Gastroesophageal sphincter (tissue), 4 donors: Measurements from ENCODE around the gene PACSIN3. TPM values are rescaled to one million over a fixed set of nuclear protein-coding genes. Genes with fewer than 3 reads are reported as not detected.

Source experiments
- ATAC-seq: fragments of 150-250 bp; one replicate; pipeline ENCODE4 v1.9.1; 2016; ENCODE audit warnings: mild to moderate bottlenecking, moderate library complexity
- H3K27ac ChIP-seq, 4 donors: fragments of 200-600 bp; sonication (generic) in 3 of 4; 1 replicate in 3 of 4; 2 replicates in 1 of 4; pipeline ENCODE4 v1.5.1; 2016 to 2019
- H3K27me3 ChIP-seq: fragments of 200-600 bp; sonication (generic); one replicate; pipeline ENCODE4 v1.5.1; 2019
- H3K36me3 ChIP-seq, 2 donors: fragments of 200-600 bp; sonication (generic); one replicate each; pipeline ENCODE4 v1.5.1; 2019; ENCODE audit warnings: control low read depth in 1 of 2
- H3K4me1 ChIP-seq, 3 donors: fragments of 200-600 bp; sonication (generic); 1 replicate in 2 of 3; 2 replicates in 1 of 3; pipeline ENCODE4 v1.5.1; 2016 to 2019; ENCODE audit warnings: control low read depth in 2 of 3
- H3K4me3 ChIP-seq, 2 donors: fragments of 200-600 bp; sonication (generic); one replicate each; pipeline ENCODE4 v1.5.1; 2019; ENCODE audit warnings: mild to moderate bottlenecking in 1 of 2, moderate library complexity in 1 of 2
- H3K9me3 ChIP-seq, 3 donors: fragments of 200-600 bp; sonication (generic); one replicate each; pipeline ENCODE4 v1.5.1; 2017 to 2019; ENCODE audit warnings: control low read depth in 2 of 3
- EP300 ChIP-seq: sonication (generic); formaldehyde crosslinking; IDR thresholded peaks from one replicate; pipeline ENCODE4 v1.6.1; 2017; ENCODE audit warnings: antibody characterized with exemption, mild to moderate bottlenecking
- POLR2A ChIP-seq, 2 donors: fragments of 450-650 bp; IDR thresholded peaks; one replicate each; pipeline ENCODE4 v1.6.1; 2017; ENCODE audit warnings: antibody characterized with exemption in 2 of 2, mild to moderate bottlenecking in 2 of 2, moderate library complexity in 1 of 2
- POLR2AphosphoS5 ChIP-seq: sonication (generic); formaldehyde crosslinking; IDR thresholded peaks from one replicate; pipeline ENCODE4 v1.6.1; 2017; ENCODE audit warnings: antibody characterized with exemption
- WGBS, 2 donors: methylation state at CpG; one replicate each; pipeline ENCODE4 v1.1.5; 2018; ENCODE audit warnings: low coverage in 1 of 2; 5-methylcytosine and 5-hydroxymethylcytosine counted together
- total RNA-seq, 4 donors: library from RNA; depleted of rRNA; stranded (reverse); fragments of >200 nt; gene quantifications; one replicate each; pipeline ENCODE4 v1.1.0, GENCODE V29; 2016
- TF ChIP-seq, protein P1 (sequence below), 4 experiments: fragments of 200-600 bp in 2 of 4; fragments of 450-650 bp in 2 of 4; sonication (generic) in 1 of 4; IDR thresholded peaks; one replicate each; pipeline ENCODE4 v1.5.1; 2017 to 2019; ENCODE audit warnings: antibody characterized with exemption in 4 of 4, mild to moderate bottlenecking in 2 of 4, moderate library complexity in 2 of 4

PACSIN3 gene
- total RNA-seq, 4 donors from 2014 or later: 61.3 to 74.9 (median 65.3) TPM

GRCh38 chr11:47183969-47184368 lies 2.3 kb downstream of the PACSIN3 start:
- Histone ChIP-seq H3K4me1 (peaks cover 0 to 66% (median 27%) of the 10 kb centered on the region in 3 donors), H3K27ac (peak overlapping the region in 3 of 4 donors; percentile 88 to 94 (median 90)), H3K27me3 (no peaks in the 10 kb centered on the region), H3K4me3 (peak overlapping the region in 1 of 2 donors; percentile 67), H3K9me3 (no peaks in the 10 kb centered on the region), H3K36me3 (peaks cover 0 to 35% of the 10 kb centered on the region in 2 donors)
- no peak for ATAC-seq
- 77% methylated on average over 5 to 7 of the region's 7 CpGs for WGBS, 2 donors
- TF ChIP-seq POLR2A (IDR thresholded peaks at IDR 0.05): no peak
- no peak for TF ChIP-seq EP300
- TF ChIP-seq, protein P1, sequence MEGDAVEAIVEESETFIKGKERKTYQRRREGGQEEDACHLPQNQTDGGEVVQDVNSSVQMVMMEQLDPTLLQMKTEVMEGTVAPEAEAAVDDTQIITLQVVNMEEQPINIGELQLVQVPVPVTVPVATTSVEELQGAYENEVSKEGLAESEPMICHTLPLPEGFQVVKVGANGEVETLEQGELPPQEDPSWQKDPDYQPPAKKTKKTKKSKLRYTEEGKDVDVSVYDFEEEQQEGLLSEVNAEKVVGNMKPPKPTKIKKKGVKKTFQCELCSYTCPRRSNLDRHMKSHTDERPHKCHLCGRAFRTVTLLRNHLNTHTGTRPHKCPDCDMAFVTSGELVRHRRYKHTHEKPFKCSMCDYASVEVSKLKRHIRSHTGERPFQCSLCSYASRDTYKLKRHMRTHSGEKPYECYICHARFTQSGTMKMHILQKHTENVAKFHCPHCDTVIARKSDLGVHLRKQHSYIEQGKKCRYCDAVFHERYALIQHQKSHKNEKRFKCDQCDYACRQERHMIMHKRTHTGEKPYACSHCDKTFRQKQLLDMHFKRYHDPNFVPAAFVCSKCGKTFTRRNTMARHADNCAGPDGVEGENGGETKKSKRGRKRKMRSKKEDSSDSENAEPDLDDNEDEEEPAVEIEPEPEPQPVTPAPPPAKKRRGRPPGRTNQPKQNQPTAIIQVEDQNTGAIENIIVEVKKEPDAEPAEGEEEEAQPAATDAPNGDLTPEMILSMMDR (IDR thresholded peaks at IDR 0.05): no peak
- TF ChIP-seq POLR2AphosphoS5: no peak

- Histone ChIP-seq H3K4me1 (peaks cover 0 to 64% (median 27%) of the 10 kb centered on the region in 3 donors), H3K4me3 (no peak overlapping the region), H3K9me3 (no peaks in the 10 kb centered on the region), H3K27ac (peak overlapping the region in 3 of 4 donors; percentile 12 to 94 (median 88)), H3K36me3 (peaks cover 0 to 42% of the 10 kb centered on the region in 2 donors), H3K27me3 (no peaks in the 10 kb centered on the region)
- no peak for ATAC-seq
- TF ChIP-seq POLR2A (IDR thresholded peaks at IDR 0.05): no peak
- TF ChIP-seq EP300: no peak
- TF ChIP-seq, protein P1 (IDR thresholded peaks at IDR 0.05): no peak
- no peak for TF ChIP-seq POLR2AphosphoS5
- 80 to 83% methylated on average over 2 to 3 of the region's 25 CpGs for WGBS, 2 donors
Measured at GRCh38 chr11:47183031-47183856, 3.0 kb downstream of the PACSIN3 start.

DNA sequence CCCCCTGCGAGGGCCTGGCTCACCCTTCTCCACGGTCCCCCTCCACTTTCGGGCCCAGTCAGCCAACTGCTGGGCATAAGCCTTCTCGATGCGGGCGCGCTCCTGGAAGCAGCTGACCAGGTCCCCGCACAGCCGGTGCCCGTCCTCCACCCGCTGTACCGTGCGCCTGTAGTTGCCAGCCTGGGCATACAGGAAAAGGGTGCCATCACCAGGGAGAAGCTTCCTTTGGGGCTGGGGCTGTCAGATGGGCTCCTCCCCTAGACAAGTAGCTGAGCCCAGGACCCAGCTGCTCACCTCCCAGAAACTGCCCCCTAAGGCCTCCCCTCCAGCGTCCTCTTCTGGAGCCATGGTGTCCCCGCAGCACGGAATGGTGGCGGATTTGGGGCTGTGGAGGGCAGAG lies 3.9 kb downstream of the PACSIN3 start:
- Histone ChIP-seq H3K4me3 (no peak overlapping the region), H3K9me3 (no peaks in the 10 kb centered on the region), H3K4me1 (peaks cover 0 to 64% (median 25%) of the 10 kb centered on the region in 3 donors), H3K36me3 (peaks cover 0 to 44% of the 10 kb centered on the region in 2 donors), H3K27ac (peak overlapping the region in 2 of 4 donors; percentile 88 to 94), H3K27me3 (no peaks in the 10 kb centered on the region)
- TF ChIP-seq POLR2A (IDR thresholded peaks at IDR 0.05) (no peak), EP300 (no peak), POLR2AphosphoS5 (no peak)
- TF ChIP-seq, protein P1 (IDR thresholded peaks at IDR 0.05): no peak
- WGBS, 2 donors: 75 to 96% methylated on average over 1 to 5 of the region's 17 CpGs
- ATAC-seq: no peak

DNA sequence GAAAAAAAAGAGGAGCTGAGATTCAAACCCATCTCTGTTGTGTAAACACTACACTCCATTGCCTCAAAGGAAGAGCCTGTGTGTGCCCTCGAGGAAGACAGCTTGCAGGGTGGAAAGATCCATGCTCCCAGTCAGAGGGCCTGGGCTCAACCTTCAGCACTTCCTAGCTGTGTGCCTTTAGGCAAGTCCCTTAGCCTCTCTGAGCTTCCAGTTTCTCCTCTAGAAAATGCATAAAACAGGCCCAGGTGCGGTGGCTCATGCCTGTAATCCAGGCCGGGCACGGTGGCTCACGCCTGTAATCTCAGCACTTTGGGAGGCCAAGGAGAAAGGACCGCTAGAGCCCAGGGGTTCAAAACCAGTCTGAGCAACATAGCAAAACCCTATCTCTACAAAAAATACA lies 5.0 kb downstream of the PACSIN3 start:
- no peak for TF ChIP-seq POLR2AphosphoS5
- TF ChIP-seq EP300: no peak
- TF ChIP-seq, protein P1 (IDR thresholded peaks at IDR 0.05): no peak
- no peak for TF ChIP-seq POLR2A (IDR thresholded peaks at IDR 0.05)
- no peak for ATAC-seq
- peaks cover 0 to 44% of the 10 kb centered on the region in 2 donors for H3K36me3 ChIP-seq
- no peaks in the 10 kb centered on the region for H3K27me3 ChIP-seq
- H3K9me3 ChIP-seq: no peaks in the 10 kb centered on the region
- no peak overlapping the region for H3K27ac ChIP-seq
- 88 to 95% methylated on average over 3 to 6 of the region's 6 CpGs for WGBS, 2 donors
- no peak overlapping the region for H3K4me3 ChIP-seq
- peaks cover 0 to 56% (median 18%) of the 10 kb centered on the region in 3 donors for H3K4me1 ChIP-seq
